Panc1 (cell line): Measurements from ENCODE around the gene UGT1A6. TPM values are rescaled to one million over a fixed set of nuclear protein-coding genes. Genes with fewer than 3 reads are reported as not detected.

Source experiments
- ATAC-seq: fragments of 200-7000 bp; cut with Tn5 transposase; 2 replicates; pipeline ENCODE4 v1.9.1; 2020; ENCODE audit warnings: mild to moderate bottlenecking, moderate library complexity
- BruUV-seq: library from RNA; stranded (reverse); fragments of 400-500 nt; replicated peaks from 2 replicates; lab custom pipeline; 2021; lab: Mats Ljungman, UMichigan
- CTCF ChIA-PET: fragments of 300-600 bp; sonication (Branson Sonifier 250); formaldehyde crosslinking; loops from one replicate; lab custom pipeline; 2022; ENCODE audit warnings: antibody characterized with exemption; lab: Charles Lee
- POLR2A ChIA-PET: fragments of 300-600 bp; sonication (Branson Sonifier 250); formaldehyde crosslinking; loops from one replicate; lab custom pipeline; 2022; ENCODE audit warnings: antibody characterized with exemption; lab: Charles Lee
- DNase-seq: peaks from one replicate; pipeline ENCODE4 v3.0.0-alpha.2; 2010; ENCODE audit warnings: low read depth, low spot score
- H3K27ac ChIP-seq: 2 replicates; pipeline ENCODE4 v1.5.1; 2011; ENCODE audit warnings: mild to moderate bottlenecking, low read length, inconsistent platforms
- H3K27me3 ChIP-seq: fragments of 200-500 bp; sonication (Bioruptor generic); 2 replicates; pipeline ENCODE4 v1.6.0; 2014; ENCODE audit warnings: low read length, inconsistent platforms; ENCODE audit not compliant: control insufficient read depth, insufficient read depth
- H3K36me3 ChIP-seq: fragments of 200-500 bp; sonication (Bioruptor generic); 2 replicates; pipeline ENCODE4 v1.5.1; 2014; ENCODE audit warnings: inconsistent platforms, mild to moderate bottlenecking, low read length, moderate library complexity; ENCODE audit not compliant: control insufficient read depth, insufficient read depth
- H3K4me1 ChIP-seq: 2 replicates; pipeline ENCODE4 v1.5.1; 2011; ENCODE audit warnings: inconsistent platforms, mild to moderate bottlenecking, low read length, moderate library complexity; ENCODE audit not compliant: control insufficient read depth, insufficient read depth
- H3K4me3 ChIP-seq, 2 experiments: 2 replicates each; pipeline ENCODE4 v1.5.1; 2011 to 2012; ENCODE audit warnings: low read depth in 2 of 2, low read length in 2 of 2, mild to moderate bottlenecking in 2 of 2, inconsistent platforms in 1 of 2, moderate library complexity in 1 of 2
- H3K9me3 ChIP-seq: fragments of 200-500 bp; sonication (Bioruptor generic); 2 replicates; pipeline ENCODE4 v1.5.1; 2014; ENCODE audit warnings: low read depth, mild to moderate bottlenecking, inconsistent platforms, low read length, moderate library complexity; ENCODE audit not compliant: control insufficient read depth, insufficient read depth
- CTCF ChIP-seq: fragments of 450-650 bp; IDR thresholded peaks from 2 replicates; pipeline ENCODE4 v1.5.1; 2017; ENCODE audit warnings: mild to moderate bottlenecking
- POLR2AphosphoS5 ChIP-seq: IDR thresholded peaks from 2 replicates; pipeline ENCODE4 v1.6.1; 2012; ENCODE audit warnings: mild to moderate bottlenecking, low read depth, low read length, moderate library complexity
- SIN3A ChIP-seq: IDR thresholded peaks from 2 replicates; pipeline ENCODE4 v1.6.1; 2012; ENCODE audit warnings: low read depth, mild to moderate bottlenecking, low read length, moderate library complexity, borderline replicate concordance; ENCODE audit not compliant: insufficient read depth
- TCF7L2 ChIP-seq: IDR thresholded peaks from 2 replicates; pipeline ENCODE4 v1.6.1; 2011; ENCODE audit warnings: mild to moderate bottlenecking, low read depth, low read length, inconsistent platforms
- in situ Hi-C: cut with HindIII; loops from 2 replicates; pipeline ENCODE4 v1.10.0; 2016; ENCODE audit warnings: low sequenced_read_pairs, low pct_unique_long_range_greater_than_20kb
- intact Hi-C: fragments of 100-400 bp; cut with micrococcal nuclease; formaldehyde crosslinking; loops from one replicate; pipeline ENCODE4 v1.10.0; 2022; ENCODE audit not compliant: unreplicated experiment
- total RNA-seq: library from RNA; stranded (reverse); gene quantifications from one replicate; pipeline ENCODE4 v1.2.1, GENCODE V29; 2021; ENCODE audit not compliant: unreplicated experiment
- TF ChIP-seq, protein P1 (sequence below), 2 experiments: IDR thresholded peaks; 2 replicates each; pipeline ENCODE4 v1.6.1; 2011 to 2012; ENCODE audit warnings: low read depth in 2 of 2, control low read depth in 1 of 2, low read length in 1 of 2, mild to moderate bottlenecking in 1 of 2, moderate library complexity in 1 of 2; ENCODE audit not compliant: insufficient read depth in 1 of 2

The UGT1A6 gene
- total RNA-seq, 1 experiment from 2014 or later: not detected

GRCh38 chr2:233803292-233803911 is 110.7 kb downstream of the UGT1A6 start:
- H3K4me1 ChIP-seq: no peaks in the 10 kb centered on the region
- H3K36me3 ChIP-seq: no peaks in the 10 kb centered on the region
- no TSS peak for BruUV-seq
- no peak for DNase-seq
- no peaks in the 10 kb centered on the region for H3K9me3 ChIP-seq
- in situ Hi-C loops: no loop called here
- ChIA-PET POLR2A (no interaction called here), CTCF (no interaction called here)
- H3K27ac ChIP-seq: no peak overlapping the region
- H3K27me3 ChIP-seq: no peaks in the 10 kb centered on the region; the same call in 1 of the 2 replicates
- TF ChIP-seq, protein P1, sequence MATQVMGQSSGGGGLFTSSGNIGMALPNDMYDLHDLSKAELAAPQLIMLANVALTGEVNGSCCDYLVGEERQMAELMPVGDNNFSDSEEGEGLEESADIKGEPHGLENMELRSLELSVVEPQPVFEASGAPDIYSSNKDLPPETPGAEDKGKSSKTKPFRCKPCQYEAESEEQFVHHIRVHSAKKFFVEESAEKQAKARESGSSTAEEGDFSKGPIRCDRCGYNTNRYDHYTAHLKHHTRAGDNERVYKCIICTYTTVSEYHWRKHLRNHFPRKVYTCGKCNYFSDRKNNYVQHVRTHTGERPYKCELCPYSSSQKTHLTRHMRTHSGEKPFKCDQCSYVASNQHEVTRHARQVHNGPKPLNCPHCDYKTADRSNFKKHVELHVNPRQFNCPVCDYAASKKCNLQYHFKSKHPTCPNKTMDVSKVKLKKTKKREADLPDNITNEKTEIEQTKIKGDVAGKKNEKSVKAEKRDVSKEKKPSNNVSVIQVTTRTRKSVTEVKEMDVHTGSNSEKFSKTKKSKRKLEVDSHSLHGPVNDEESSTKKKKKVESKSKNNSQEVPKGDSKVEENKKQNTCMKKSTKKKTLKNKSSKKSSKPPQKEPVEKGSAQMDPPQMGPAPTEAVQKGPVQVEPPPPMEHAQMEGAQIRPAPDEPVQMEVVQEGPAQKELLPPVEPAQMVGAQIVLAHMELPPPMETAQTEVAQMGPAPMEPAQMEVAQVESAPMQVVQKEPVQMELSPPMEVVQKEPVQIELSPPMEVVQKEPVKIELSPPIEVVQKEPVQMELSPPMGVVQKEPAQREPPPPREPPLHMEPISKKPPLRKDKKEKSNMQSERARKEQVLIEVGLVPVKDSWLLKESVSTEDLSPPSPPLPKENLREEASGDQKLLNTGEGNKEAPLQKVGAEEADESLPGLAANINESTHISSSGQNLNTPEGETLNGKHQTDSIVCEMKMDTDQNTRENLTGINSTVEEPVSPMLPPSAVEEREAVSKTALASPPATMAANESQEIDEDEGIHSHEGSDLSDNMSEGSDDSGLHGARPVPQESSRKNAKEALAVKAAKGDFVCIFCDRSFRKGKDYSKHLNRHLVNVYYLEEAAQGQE (IDR thresholded peaks at IDR 0.05; ENCODE audit: insufficient read depth in 1 of 2, low read depth in 2 of 2, low read length in 1 of 2): no peak
- TF ChIP-seq SIN3A (no peak), POLR2AphosphoS5 (no peak), TCF7L2 (no peak), CTCF (no peak)
- ATAC-seq: no peak
- no peak overlapping the region for H3K4me3 ChIP-seq
- intact Hi-C loops: no loop called here

DNA sequence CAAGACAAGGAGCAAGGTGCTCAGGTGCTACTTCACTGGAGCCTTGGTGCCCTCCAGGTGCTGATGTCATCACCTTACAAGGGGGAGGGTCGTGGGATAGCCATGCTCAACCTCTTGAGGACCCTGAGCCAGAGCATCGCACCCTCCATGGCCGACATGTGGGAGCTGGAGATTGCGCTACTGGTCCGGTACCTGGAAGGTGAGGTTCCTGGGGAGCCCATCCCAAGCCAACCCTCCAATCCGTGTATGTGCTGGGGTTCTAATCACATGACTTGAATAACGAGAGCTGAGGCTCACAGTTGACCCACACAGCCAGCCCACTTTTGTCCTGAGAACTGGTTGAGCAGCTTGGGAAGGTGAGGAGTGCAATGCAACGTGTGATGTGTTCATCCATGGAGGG is 111.3 kb downstream of the UGT1A6 start:
- CTCF ChIA-PET: no interaction called here
- no peak for ATAC-seq
- intact Hi-C loops (no loop called here), in situ Hi-C loops (no loop called here)
- H3K9me3 ChIP-seq: no peaks in the 10 kb centered on the region
- TF ChIP-seq TCF7L2 (no peak), CTCF (no peak), SIN3A (no peak), POLR2AphosphoS5 (no peak)
- TF ChIP-seq, protein P1 (IDR thresholded peaks at IDR 0.05; ENCODE audit: insufficient read depth in 1 of 2, low read depth in 2 of 2, low read length in 1 of 2): no peak
- POLR2A ChIA-PET: no interaction called here
- H3K36me3 ChIP-seq: no peaks in the 10 kb centered on the region
- BruUV-seq: no TSS peak
- H3K4me1 ChIP-seq: no peaks in the 10 kb centered on the region
- DNase-seq: no peak
- no peaks in the 10 kb centered on the region; the same call in 1 of the 2 replicates for H3K27me3 ChIP-seq
- no peak overlapping the region for H3K27ac ChIP-seq
- H3K4me3 ChIP-seq: no peak overlapping the region
